NT2/D1 (cell line): ENCODE data around the gene ZNF805.
"Not testable (repeated sequence)": the region's sequence is repeated elsewhere in the genome, so short reads cannot be mapped to it uniquely, and the experiment has no call there.

Experiments used
- SUZ12 ChIP-seq: IDR thresholded peaks from 2 replicates; pipeline ENCODE4 v1.6.1; 2011; ENCODE audit not compliant: insufficient read length, insufficient read depth; ENCODE audit errors: extremely low read depth
- YY1 ChIP-seq: IDR thresholded peaks from 2 replicates; pipeline ENCODE4 v1.6.1; 2011; ENCODE audit not compliant: insufficient read length, insufficient read depth
- ZNF274 ChIP-seq: IDR thresholded peaks from 2 replicates; pipeline ENCODE4 v1.6.1; 2011; ENCODE audit warnings: mild to moderate bottlenecking, low read depth, low read length

GRCh38 chr19:57197874-57198273 is 42.6 kb upstream of the ZNF805 start:
- not testable (repeated sequence) for TF ChIP-seq SUZ12, YY1, ZNF274
